H54 (cell line): ENCODE data around the gene ELF5.

Experiments used
- DNase-seq: peaks from one replicate; pipeline ENCODE4 v3.0.0; 2011; ENCODE audit warnings: low spot score, mixed read lengths; ENCODE audit not compliant: insufficient read length
- FAIRE-seq: peaks from 3 replicates; lab custom pipeline; 2011; peaks lifted over from hg19 to GRCh38; lab: Jason Lieb, UNC
- POLR2A ChIP-seq: IDR thresholded peaks from 2 replicates; pipeline ENCODE4 v1.6.1; 2011; ENCODE audit warnings: low read depth, mild to moderate bottlenecking, low read length

The ELF5 gene

GRCh38 chr11:34513682-34514449 is at the start of gene ELF5:
Gene ELF5, minus strand, starts transcription at chr11:34513794. Its CDS starts 8,045 bp downstream, at chr11:34505749.
- FAIRE-seq (no peak), DNase-seq (no peak)
- no peak for TF ChIP-seq POLR2A

- FAIRE-seq, result no peak
- no peak for TF ChIP-seq POLR2A
- DNase-seq, result no peak
These were observed 49.4 kb upstream of the ELF5 start for GRCh38 chr11:34562976-34563375.

- TF ChIP-seq POLR2A, result no peak
- DNase-seq, result no peak
- no peak for FAIRE-seq
These were observed 46.9 kb upstream of the ELF5 start for GRCh38 chr11:34560511-34560910.

- FAIRE-seq, result no peak
- TF ChIP-seq POLR2A, result no peak
- DNase-seq, result no peak
These were observed 45.1 kb upstream of the ELF5 start for GRCh38 chr11:34558673-34559072.

- DNase-seq, result no peak
- no peak for FAIRE-seq
- no peak for TF ChIP-seq POLR2A
These were observed 44.6 kb upstream of the ELF5 start for GRCh38 chr11:34558211-34558610.

GRCh38 chr11:34552270-34552669 is 38.7 kb upstream of the ELF5 start:
- FAIRE-seq (no peak), DNase-seq (no peak)
- TF ChIP-seq POLR2A, result no peak

GRCh38 chr11:34549271-34549670 is 35.7 kb upstream of the ELF5 start:
- DNase-seq (no peak), FAIRE-seq (no peak)
- TF ChIP-seq POLR2A, result no peak

- FAIRE-seq (no peak), DNase-seq (no peak)
- TF ChIP-seq POLR2A, result no peak
These were observed 34.7 kb upstream of the ELF5 start for GRCh38 chr11:34548278-34548677.

GRCh38 chr11:34546511-34547209 is 33.1 kb upstream of the ELF5 start:
- FAIRE-seq (no peak), DNase-seq (no peak)
- no peak for TF ChIP-seq POLR2A

GRCh38 chr11:34542089-34542488 is 28.5 kb upstream of the ELF5 start:
- DNase-seq (no peak), FAIRE-seq (no peak)
- TF ChIP-seq POLR2A, result no peak

- DNase-seq (no peak), FAIRE-seq (no peak)
These were observed 27.3 kb upstream of the ELF5 start for GRCh38 chr11:34540870-34541269.

GRCh38 chr11:34537636-34538035 is 24.0 kb upstream of the ELF5 start:
- TF ChIP-seq POLR2A, result no peak
- FAIRE-seq (no peak), DNase-seq (no peak)

More at GRCh38 chr11:34540870-34541269, 27.3 kb upstream of the ELF5 start:
- no peak for TF ChIP-seq POLR2A

- TF ChIP-seq POLR2A, result no peak
- DNase-seq (no peak), FAIRE-seq (no peak)
These were observed 22.5 kb upstream of the ELF5 start for GRCh38 chr11:34536056-34536455.

- no peak for DNase-seq
- no peak for TF ChIP-seq POLR2A
- FAIRE-seq, result no peak
These were observed 21.2 kb upstream of the ELF5 start for GRCh38 chr11:34534826-34535225.
